HUES64 (cell line): ENCODE data around the gene ZMYND15.
A peak's percentile ranks its signal among the peaks of the same experiment; 100 is the strongest.
"Not testable (repeated sequence)": the region's sequence is repeated elsewhere in the genome, so short reads cannot be mapped to it uniquely, and the experiment has no call there.

Experiments used
- H3K27ac ChIP-seq: 2 replicates; pipeline ENCODE4 v1.7.0; 2013; ENCODE audit warnings: low read depth, low read length, inconsistent platforms
- H3K27me3 ChIP-seq: 2 replicates; pipeline ENCODE4 v1.6.1; 2013; ENCODE audit warnings: mild to moderate bottlenecking, low read length; ENCODE audit not compliant: insufficient read depth
- H3K36me3 ChIP-seq: 2 replicates; pipeline ENCODE4 v1.6.1; 2013; ENCODE audit warnings: mild to moderate bottlenecking, low read length; ENCODE audit not compliant: insufficient read depth
- H3K4me1 ChIP-seq: 2 replicates; pipeline ENCODE4 v1.6.1; 2013; ENCODE audit warnings: mild to moderate bottlenecking, low read length, moderate library complexity; ENCODE audit not compliant: insufficient read depth
- H3K4me3 ChIP-seq: 2 replicates; pipeline ENCODE4 v1.5.1; 2013; ENCODE audit warnings: mild to moderate bottlenecking, low read length, moderate library complexity
- H3K9ac ChIP-seq: 2 replicates; pipeline ENCODE4 v1.6.1; 2013; ENCODE audit warnings: mild to moderate bottlenecking, low read depth, low read length
- H3K9me3 ChIP-seq: 2 replicates; pipeline ENCODE4 v1.6.1; 2013; ENCODE audit warnings: low read depth, low read length; ENCODE audit not compliant: insufficient read depth
- WGBS: fragments of 150-250, 120-280 bp; methylation state at CpG from one replicate; pipeline ENCODE4 v1.1.7; 2013; ENCODE audit warnings: missing lambda C conversion rate; 5-methylcytosine and 5-hydroxymethylcytosine counted together

ZMYND15 gene

GRCh38 chr17:4706121-4706520, 33.5 kb upstream of the ZMYND15 start:
- WGBS = 27% methylated on average over 7 of the region's 7 CpGs

GRCh38 chr17:4708436-4708835, 31.2 kb upstream of the ZMYND15 start:
- Histone ChIP-seq H3K27me3 (0 out of 2 replicates have a peak, but pooled peaks cover 3% of the 10 kb centered on the region), H3K9me3 (no peaks in the 10 kb centered on the region), H3K4me1 (peaks cover 10% of the 10 kb centered on the region), H3K36me3 (no peaks in the 10 kb centered on the region), H3K4me3 (no peak overlapping the region), H3K27ac (no peak overlapping the region), H3K9ac (no peak overlapping the region)
- WGBS = 90% methylated on average over 7 of the region's 8 CpGs

More at GRCh38 chr17:4706121-4706520, 33.5 kb upstream of the ZMYND15 start:
- H3K4me3 ChIP-seq = no peak overlapping the region
- no peak overlapping the region for H3K9ac ChIP-seq
- H3K9me3 ChIP-seq = no peaks in the 10 kb centered on the region
- peaks cover 4% of the 10 kb centered on the region for H3K4me1 ChIP-seq
- no peaks in the 10 kb centered on the region for H3K27me3 ChIP-seq
- no peak overlapping the region; the same call in 1 of the 2 replicates for H3K27ac ChIP-seq
- peaks cover 4% of the 10 kb centered on the region; the same call in 1 of the 2 replicates for H3K36me3 ChIP-seq

- 0 out of 2 replicates have a peak, but pooled peaks cover 3% of the 10 kb centered on the region for H3K27me3 ChIP-seq
- H3K4me1 ChIP-seq = peaks cover 10% of the 10 kb centered on the region
- under 1% methylated on average over 67 of the region's 67 CpGs for whole genome bisulfite sequencing
- no peaks in the 10 kb centered on the region for H3K9me3 ChIP-seq
- H3K27ac ChIP-seq = peak within 1 kb of the TSS; percentile 39; the same call in 1 of the 2 replicates
- no peaks in the 10 kb centered on the region for H3K36me3 ChIP-seq
- peak within 1 kb of the TSS; percentile 80 for H3K4me3 ChIP-seq
- H3K9ac ChIP-seq = peak within 1 kb of the TSS; percentile 64
Observed at GRCh38 chr17:4709794-4710692, 29.6 kb upstream of the ZMYND15 start, which contains the start of gene ARRB2. ARRB2 (plus strand) TSS chr17:4710632; CDS start chr17:4710722, 90 bp downstream.

GRCh38 chr17:4710693-4711634, 28.7 kb upstream of the ZMYND15 start:
- Histone ChIP-seq H3K4me3 (peak overlapping the region; percentile 80), H3K9me3 (no peaks in the 10 kb centered on the region), H3K27ac (peak overlapping the region; percentile 39; the same call in 1 of the 2 replicates), H3K36me3 (peaks cover 4% of the 10 kb centered on the region; the same call in 1 of the 2 replicates), H3K27me3 (0 out of 2 replicates have a peak, but pooled peaks cover 3% of the 10 kb centered on the region), H3K4me1 (peaks cover 10% of the 10 kb centered on the region), H3K9ac (peak overlapping the region; percentile 64)
- 13% methylated on average over 50 of the region's 57 CpGs for WGBS

- 65% methylated on average over 6 of the region's 6 CpGs for WGBS
- Histone ChIP-seq H3K9ac (peak overlapping the region; percentile 64; the same call in 1 of the 2 replicates), H3K36me3 (peaks cover 9% of the 10 kb centered on the region), H3K9me3 (no peaks in the 10 kb centered on the region), H3K4me1 (peaks cover 7% of the 10 kb centered on the region), H3K4me3 (peak overlapping the region; percentile 80), H3K27ac (no peak overlapping the region), H3K27me3 (0 out of 2 replicates have a peak, but pooled peaks cover 3% of the 10 kb centered on the region)
Observed at GRCh38 chr17:4711661-4712181, 27.9 kb upstream of the ZMYND15 start.

- 0 out of 2 replicates have a peak, but pooled peaks cover 3% of the 10 kb centered on the region for H3K27me3 ChIP-seq
- peaks cover 17% of the 10 kb centered on the region for H3K36me3 ChIP-seq
- H3K4me1 ChIP-seq = peaks cover 7% of the 10 kb centered on the region
- no peak overlapping the region for H3K4me3 ChIP-seq
- no peaks in the 10 kb centered on the region for H3K9me3 ChIP-seq
- H3K9ac ChIP-seq = no peak overlapping the region
- H3K27ac ChIP-seq = no peak overlapping the region
- 94% methylated on average over 3 of the region's 3 CpGs for WGBS
Observed at GRCh38 chr17:4712526-4712925, 27.1 kb upstream of the ZMYND15 start.

GRCh38 chr17:4714340-4715062, 25.1 kb upstream of the ZMYND15 start:
- not testable (repeated sequence) for H3K9ac ChIP-seq, H3K27me3 ChIP-seq, H3K9me3 ChIP-seq, H3K4me1 ChIP-seq, H3K27ac ChIP-seq, H3K4me3 ChIP-seq
- 91% methylated on average over 8 of the region's 15 CpGs for WGBS
- H3K36me3 ChIP-seq = peaks cover 37% of the 10 kb centered on the region

GRCh38 chr17:4715063-4715744, 24.4 kb upstream of the ZMYND15 start:
- H3K27ac ChIP-seq = no peak overlapping the region
- no peak overlapping the region for H3K9ac ChIP-seq
- peaks cover 7% of the 10 kb centered on the region for H3K4me1 ChIP-seq
- H3K4me3 ChIP-seq = no peak overlapping the region
- H3K36me3 ChIP-seq = peaks cover 43% of the 10 kb centered on the region
- 84% methylated on average over 11 of the region's 11 CpGs for WGBS
- H3K27me3 ChIP-seq = 0 out of 2 replicates have a peak, but pooled peaks cover 3% of the 10 kb centered on the region
- no peaks in the 10 kb centered on the region for H3K9me3 ChIP-seq

- Histone ChIP-seq H3K4me1 (peaks cover 6% of the 10 kb centered on the region), H3K27me3 (0 out of 2 replicates have a peak, but pooled peaks cover 3% of the 10 kb centered on the region), H3K9ac (no peak overlapping the region), H3K9me3 (no peaks in the 10 kb centered on the region), H3K36me3 (peaks cover 49% of the 10 kb centered on the region), H3K4me3 (no peak overlapping the region), H3K27ac (no peak overlapping the region)
- WGBS = 97% methylated on average over 10 of the region's 10 CpGs
Observed at GRCh38 chr17:4716081-4716480, 23.6 kb upstream of the ZMYND15 start.
